ENCODE results near the gene ZNF516.

The ZNF516 gene

DNA sequence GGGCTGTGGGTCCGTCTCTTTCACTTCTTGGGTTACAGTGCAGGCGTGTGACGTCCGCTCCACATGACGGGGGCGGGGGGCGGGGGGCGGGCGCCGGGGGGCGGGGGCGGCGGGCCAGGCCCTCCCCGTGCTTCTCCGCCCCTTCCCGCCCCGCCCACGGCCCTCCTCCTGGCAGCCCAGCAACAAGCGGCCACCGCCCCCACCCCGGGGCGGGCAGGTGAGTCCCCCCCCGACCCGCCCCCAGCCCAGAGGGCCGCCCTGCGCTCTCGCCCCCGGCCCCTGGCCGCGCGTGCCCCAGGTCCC lies 3.6 kb downstream of the ZNF516 start:
- H3K27me3 ChIP-seq (ENCODE audit: insufficient read depth, poor library complexity, severe bottlenecking): no peaks in the 10 kb centered on the region
- no peaks in the 10 kb centered on the region for H3K36me3 ChIP-seq (ENCODE audit: low read depth)
- peak overlapping the region; percentile 76 for H3K4me3 ChIP-seq (ENCODE audit: severe bottlenecking)
- H3K4me1 ChIP-seq (ENCODE audit: insufficient read depth, poor library complexity, severe bottlenecking): peaks cover 18% of the 10 kb centered on the region
- no peaks in the 10 kb centered on the region for H3K9me3 ChIP-seq (ENCODE audit: severe bottlenecking)
- ATAC-seq (ENCODE audit: low read depth): peak; percentile 11
- TF ChIP-seq, protein P1, sequence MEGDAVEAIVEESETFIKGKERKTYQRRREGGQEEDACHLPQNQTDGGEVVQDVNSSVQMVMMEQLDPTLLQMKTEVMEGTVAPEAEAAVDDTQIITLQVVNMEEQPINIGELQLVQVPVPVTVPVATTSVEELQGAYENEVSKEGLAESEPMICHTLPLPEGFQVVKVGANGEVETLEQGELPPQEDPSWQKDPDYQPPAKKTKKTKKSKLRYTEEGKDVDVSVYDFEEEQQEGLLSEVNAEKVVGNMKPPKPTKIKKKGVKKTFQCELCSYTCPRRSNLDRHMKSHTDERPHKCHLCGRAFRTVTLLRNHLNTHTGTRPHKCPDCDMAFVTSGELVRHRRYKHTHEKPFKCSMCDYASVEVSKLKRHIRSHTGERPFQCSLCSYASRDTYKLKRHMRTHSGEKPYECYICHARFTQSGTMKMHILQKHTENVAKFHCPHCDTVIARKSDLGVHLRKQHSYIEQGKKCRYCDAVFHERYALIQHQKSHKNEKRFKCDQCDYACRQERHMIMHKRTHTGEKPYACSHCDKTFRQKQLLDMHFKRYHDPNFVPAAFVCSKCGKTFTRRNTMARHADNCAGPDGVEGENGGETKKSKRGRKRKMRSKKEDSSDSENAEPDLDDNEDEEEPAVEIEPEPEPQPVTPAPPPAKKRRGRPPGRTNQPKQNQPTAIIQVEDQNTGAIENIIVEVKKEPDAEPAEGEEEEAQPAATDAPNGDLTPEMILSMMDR (IDR thresholded peaks at IDR 0.05; ENCODE audit: poor library complexity, severe bottlenecking): no peak
- peak overlapping the region; percentile 67 for H3K27ac ChIP-seq (ENCODE audit: poor library complexity, severe bottlenecking)
- no peak for DNase-seq (ENCODE audit: low spot score)

DNA sequence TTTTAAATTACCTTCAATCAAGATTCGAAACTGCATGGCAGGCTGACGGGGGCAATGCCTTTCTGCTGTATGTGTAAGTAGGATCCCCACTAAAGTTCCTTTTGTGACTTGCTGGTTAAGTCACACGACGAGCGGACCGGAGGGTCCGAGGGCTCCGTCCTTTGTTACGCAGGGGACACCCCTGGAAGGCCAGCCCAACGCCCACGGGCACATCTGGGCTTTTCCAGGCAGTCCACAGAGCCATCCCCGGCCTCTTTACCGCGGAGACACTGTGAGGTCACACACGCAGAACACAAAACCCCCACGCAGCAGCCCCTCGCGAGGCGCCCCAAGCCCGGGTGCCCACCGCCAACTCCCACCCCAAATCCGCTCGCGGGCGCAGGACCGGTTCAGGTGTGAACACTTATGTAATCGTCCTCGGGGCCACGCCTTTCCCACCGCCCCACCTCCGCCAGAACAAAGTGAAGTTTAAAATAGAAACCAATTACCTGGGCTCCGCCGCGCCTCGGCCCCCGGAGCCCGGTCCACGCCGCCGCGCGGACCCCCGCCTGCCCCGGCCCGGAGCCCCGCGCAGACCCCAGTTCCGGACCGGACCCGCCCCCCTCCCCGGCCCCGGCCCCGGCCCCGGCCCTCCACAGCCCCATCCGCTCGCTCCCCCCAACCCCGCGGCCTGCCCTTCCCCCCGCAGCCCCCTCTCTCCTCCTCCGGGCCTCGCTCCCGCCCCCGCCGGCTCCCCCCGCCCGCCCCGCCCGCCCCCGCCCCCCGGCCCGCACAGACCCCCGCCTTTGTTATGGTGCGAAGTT lies 4.2 kb downstream of the ZNF516 start:
- H3K36me3 ChIP-seq (ENCODE audit: low read depth): no peaks in the 10 kb centered on the region
- H3K27ac ChIP-seq (ENCODE audit: poor library complexity, severe bottlenecking): peak overlapping the region; percentile 67
- ATAC-seq (ENCODE audit: low read depth) (no peak), DNase-seq (ENCODE audit: low spot score) (no peak)
- TF ChIP-seq, protein P1 (IDR thresholded peaks at IDR 0.05; ENCODE audit: poor library complexity, severe bottlenecking): no peak
- peak overlapping the region; percentile 65 for H3K4me3 ChIP-seq (ENCODE audit: severe bottlenecking)
- H3K4me1 ChIP-seq (ENCODE audit: insufficient read depth, poor library complexity, severe bottlenecking): peaks cover 18% of the 10 kb centered on the region
- H3K9me3 ChIP-seq (ENCODE audit: severe bottlenecking): no peaks in the 10 kb centered on the region
- no peaks in the 10 kb centered on the region for H3K27me3 ChIP-seq (ENCODE audit: insufficient read depth, poor library complexity, severe bottlenecking)

DNA sequence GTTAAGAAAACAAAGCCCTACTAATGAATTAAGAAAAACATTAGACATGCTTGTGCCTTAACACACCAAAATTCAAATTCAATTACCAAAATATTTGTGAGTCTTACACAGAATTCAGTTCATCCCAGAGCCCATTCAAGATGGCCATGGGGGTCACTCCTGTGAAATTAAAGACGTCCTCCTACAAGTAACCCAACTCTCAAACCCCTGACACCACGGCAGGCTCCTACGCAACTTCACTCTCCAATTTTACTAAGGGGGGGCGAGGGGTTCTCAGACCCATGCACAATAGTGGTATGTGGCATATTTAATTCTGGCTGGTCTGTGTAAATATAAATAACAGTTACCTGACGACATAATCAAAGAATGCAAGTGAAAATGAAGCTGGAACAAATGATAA lies 5.0 kb downstream of the ZNF516 start:
- TF ChIP-seq, protein P1 (IDR thresholded peaks at IDR 0.05; ENCODE audit: poor library complexity, severe bottlenecking): no peak
- H3K4me3 ChIP-seq (ENCODE audit: severe bottlenecking): peak overlapping the region; percentile 65
- no peak for DNase-seq (ENCODE audit: low spot score)
- no peaks in the 10 kb centered on the region for H3K9me3 ChIP-seq (ENCODE audit: severe bottlenecking)
- H3K36me3 ChIP-seq (ENCODE audit: low read depth): peaks cover 3% of the 10 kb centered on the region; the same call in 1 of the 2 replicates
- ATAC-seq (ENCODE audit: low read depth): no peak
- H3K4me1 ChIP-seq (ENCODE audit: insufficient read depth, poor library complexity, severe bottlenecking): peaks cover 18% of the 10 kb centered on the region
- no peaks in the 10 kb centered on the region for H3K27me3 ChIP-seq (ENCODE audit: insufficient read depth, poor library complexity, severe bottlenecking)
- peak overlapping the region; percentile 67 for H3K27ac ChIP-seq (ENCODE audit: poor library complexity, severe bottlenecking)

DNA sequence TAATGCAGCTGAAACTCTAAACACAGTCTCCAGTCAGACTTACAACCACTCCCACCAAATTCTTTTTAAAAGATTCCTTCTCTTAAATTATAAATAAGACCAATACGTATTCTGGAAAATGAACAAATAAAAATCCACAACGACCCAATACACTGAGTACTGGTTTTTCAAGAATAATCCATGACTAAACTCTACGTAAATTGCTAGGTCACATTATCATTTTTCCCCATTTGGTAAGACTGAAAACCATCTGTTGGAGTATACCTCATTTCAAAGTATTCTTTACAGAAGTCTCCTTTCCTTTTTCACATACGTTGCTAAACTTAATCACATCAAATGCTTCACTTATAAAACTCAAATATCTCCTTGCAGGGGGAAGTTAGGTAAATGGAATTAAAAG lies 6.0 kb downstream of the ZNF516 start:
- H3K4me1 ChIP-seq (ENCODE audit: insufficient read depth, poor library complexity, severe bottlenecking): peaks cover 18% of the 10 kb centered on the region
- H3K27me3 ChIP-seq (ENCODE audit: insufficient read depth, poor library complexity, severe bottlenecking): no peaks in the 10 kb centered on the region
- no peak overlapping the region for H3K27ac ChIP-seq (ENCODE audit: poor library complexity, severe bottlenecking)
- no peak overlapping the region for H3K4me3 ChIP-seq (ENCODE audit: severe bottlenecking)
- TF ChIP-seq, protein P1 (IDR thresholded peaks at IDR 0.05; ENCODE audit: poor library complexity, severe bottlenecking): no peak
- H3K9me3 ChIP-seq (ENCODE audit: severe bottlenecking): no peaks in the 10 kb centered on the region
- ATAC-seq (ENCODE audit: low read depth): no peak
- H3K36me3 ChIP-seq (ENCODE audit: low read depth): peaks cover 6% of the 10 kb centered on the region; the same call in 1 of the 2 replicates
- no peak for DNase-seq (ENCODE audit: low spot score)

DNA sequence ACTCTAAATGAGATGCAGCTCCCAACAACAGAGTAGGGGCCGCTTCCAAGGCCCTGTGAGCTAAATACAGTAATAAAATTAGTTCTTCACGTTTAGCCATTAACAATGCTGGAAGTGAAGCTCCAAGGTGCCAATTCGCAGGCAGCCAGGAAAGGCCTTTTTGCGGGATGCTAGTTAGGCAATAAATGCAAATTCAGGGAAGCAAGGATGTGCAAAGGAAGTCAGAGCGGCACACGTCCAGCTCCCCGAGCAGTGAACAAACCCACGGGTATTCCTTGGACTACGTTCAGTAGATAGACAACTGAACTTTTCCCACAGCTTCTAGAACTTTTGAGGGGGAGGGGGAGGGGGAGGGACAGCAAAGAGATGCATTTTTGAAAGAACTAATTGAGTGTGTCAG lies 6.9 kb downstream of the ZNF516 start:
- no peak overlapping the region for H3K27ac ChIP-seq (ENCODE audit: poor library complexity, severe bottlenecking)
- TF ChIP-seq, protein P1 (IDR thresholded peaks at IDR 0.05; ENCODE audit: poor library complexity, severe bottlenecking): no peak

More for the DNA sequence above, 6.9 kb downstream of the ZNF516 start:
- H3K4me1 ChIP-seq (ENCODE audit: insufficient read depth, poor library complexity, severe bottlenecking): peaks cover 18% of the 10 kb centered on the region
- H3K9me3 ChIP-seq (ENCODE audit: severe bottlenecking): no peaks in the 10 kb centered on the region
- DNase-seq (ENCODE audit: low spot score) (no peak), ATAC-seq (ENCODE audit: low read depth) (no peak)
- no peaks in the 10 kb centered on the region for H3K27me3 ChIP-seq (ENCODE audit: insufficient read depth, poor library complexity, severe bottlenecking)
- H3K36me3 ChIP-seq (ENCODE audit: low read depth): peaks cover 7% of the 10 kb centered on the region; the same call in 1 of the 2 replicates
- H3K4me3 ChIP-seq (ENCODE audit: severe bottlenecking): no peak overlapping the region

Data from RWPE2 (cell line).